Caco-2 (cell line): Measurements from ENCODE around the gene PLS1. TPM values are rescaled to one million over a fixed set of nuclear protein-coding genes. Genes with fewer than 3 reads are reported as not detected.

Experiments
- BruUV-seq: library from RNA; stranded (reverse); fragments of 400-500 nt; replicated peaks from 2 replicates; lab custom pipeline; 2021; lab: Mats Ljungman, UMichigan
- CTCF ChIA-PET: fragments of 300-600 bp; sonication (Branson Sonifier 250); formaldehyde crosslinking; loops from one replicate; lab custom pipeline; 2022; ENCODE audit warnings: antibody characterized with exemption; lab: Charles Lee
- POLR2A ChIA-PET: fragments of 300-600 bp; sonication (Branson Sonifier 250); formaldehyde crosslinking; loops from one replicate; lab custom pipeline; 2022; ENCODE audit warnings: antibody characterized with exemption; lab: Charles Lee
- DNase-seq, 2 experiments: peaks; one replicate each; pipeline versions ENCODE4 v3.0.0 to v3.0.0-alpha.2; 2020 to 2022
- H3K27me3 ChIP-seq: replicated peaks from 2 replicates; pipeline ENCODE4 v1.6.0; 2011; ENCODE audit warnings: low read length; ENCODE audit not compliant: control insufficient read depth, insufficient read depth
- H3K36me3 ChIP-seq: 2 replicates; pipeline ENCODE4 v1.5.1; 2011; ENCODE audit warnings: low read length; ENCODE audit not compliant: control insufficient read depth, insufficient read depth
- H3K4me1 ChIP-seq: fragments of 250-450 bp; sonication (Bioruptor Pico); 2 replicates; pipeline ENCODE4 v1.5.1; 2020; ENCODE audit warnings: mild to moderate bottlenecking
- H3K4me3 ChIP-seq: 2 replicates; pipeline ENCODE4 v1.5.1; 2011; ENCODE audit warnings: low read depth, mild to moderate bottlenecking, control low read depth, low read length
- H3K9me3 ChIP-seq: fragments of 250-450 bp; sonication (Bioruptor Pico); 2 replicates; pipeline ENCODE4 v1.5.1; 2020; ENCODE audit warnings: mild to moderate bottlenecking, moderate library complexity
- H3K27ac Mint-ChIP-seq: one replicate; pipeline ENCODE4 v1.8.0; 2022; ENCODE audit warnings: mixed read lengths; ENCODE audit not compliant: unreplicated experiment
- H3K27me3 Mint-ChIP-seq: one replicate; pipeline ENCODE4 v1.8.0; 2022; ENCODE audit warnings: mixed read lengths; ENCODE audit not compliant: insufficient read depth, unreplicated experiment
- H3K36me3 Mint-ChIP-seq: one replicate; pipeline ENCODE4 v1.8.0; 2022; ENCODE audit warnings: mild to moderate bottlenecking, mixed read lengths; ENCODE audit not compliant: insufficient read depth, unreplicated experiment
- H3K4me1 Mint-ChIP-seq: one replicate; pipeline ENCODE4 v1.8.0; 2022; ENCODE audit warnings: low read depth, mixed read lengths; ENCODE audit not compliant: unreplicated experiment
- H3K4me3 Mint-ChIP-seq: one replicate; pipeline ENCODE4 v1.8.0; 2022; ENCODE audit warnings: mild to moderate bottlenecking, moderate library complexity, mixed read lengths; ENCODE audit not compliant: unreplicated experiment
- H3K9me3 Mint-ChIP-seq: one replicate; pipeline ENCODE4 v1.8.0; 2022; ENCODE audit warnings: mixed read lengths; ENCODE audit not compliant: unreplicated experiment
- CTCF ChIP-seq, 2 experiments: fragments of 200-600 bp in 1 of 2; IDR thresholded peaks; 1 replicate in 1 of 2; 2 replicates in 1 of 2; pipeline versions ENCODE4 v1.5.1 to v1.8.0; 2011 to 2022; ENCODE audit warnings: antibody characterized with exemption in 1 of 2, control low read depth in 1 of 2, inconsistent platforms in 1 of 2, low read depth in 1 of 2, low read length in 1 of 2, mild to moderate bottlenecking in 1 of 2, moderate library complexity in 1 of 2; ENCODE audit not compliant: insufficient read depth in 1 of 2, severe bottlenecking in 1 of 2, unreplicated experiment in 1 of 2
- intact Hi-C: fragments of 100-400 bp; cut with micrococcal nuclease; formaldehyde crosslinking; loops from one replicate; pipeline ENCODE4 v1.10.0; 2022; ENCODE audit not compliant: unreplicated experiment
- total RNA-seq: library from RNA; stranded (reverse); gene quantifications from 2 replicates; pipeline ENCODE4 v1.2.3, GENCODE V29; 2022

Gene PLS1
- total RNA-seq, 1 experiment from 2014 or later: 19.2 TPM

- no TSS peak for BruUV-seq
- Mint-ChIP-seq H3K4me3 (no peak overlapping the region), H3K4me1 (no peaks in the 10 kb centered on the region), H3K27ac (no peak overlapping the region), H3K9me3 (no peaks in the 10 kb centered on the region), H3K36me3 (no peaks in the 10 kb centered on the region), H3K27me3 (no peaks in the 10 kb centered on the region)
- Histone ChIP-seq H3K4me3 (no peak overlapping the region), H3K27me3 (no peaks in the 10 kb centered on the region), H3K4me1 (peaks cover 5% of the 10 kb centered on the region; the same call in 1 of the 2 replicates), H3K36me3 (no peaks in the 10 kb centered on the region), H3K9me3 (no peaks in the 10 kb centered on the region)
- intact Hi-C loops: no loop called here
- no peak for TF ChIP-seq CTCF (IDR thresholded peaks at IDR 0.05; ENCODE audit: insufficient read depth in 1 of 2, low read depth in 1 of 2, low read length in 1 of 2, severe bottlenecking in 1 of 2, unreplicated experiment in 1 of 2)
- ChIA-PET CTCF (no interaction called here), POLR2A (no interaction called here)
- DNase-seq: no peak
Observed at GRCh38 chr3:142648950-142649349, 52.8 kb downstream of the PLS1 start.

GRCh38 chr3:142650001-142650693 lies 54.0 kb downstream of the PLS1 start:
- TF ChIP-seq CTCF (IDR thresholded peaks at IDR 0.05; ENCODE audit: insufficient read depth in 1 of 2, low read depth in 1 of 2, low read length in 1 of 2, severe bottlenecking in 1 of 2, unreplicated experiment in 1 of 2): no peak
- Histone ChIP-seq H3K36me3 (no peaks in the 10 kb centered on the region), H3K4me3 (no peak overlapping the region), H3K27me3 (no peaks in the 10 kb centered on the region), H3K9me3 (no peaks in the 10 kb centered on the region), H3K4me1 (peaks cover under 1% of the 10 kb centered on the region; the same call in 1 of the 2 replicates)
- intact Hi-C loops: no loop called here
- H3K4me1 Mint-ChIP-seq: no peaks in the 10 kb centered on the region
- H3K4me3 Mint-ChIP-seq: no peak overlapping the region
- ChIA-PET POLR2A (no interaction called here), CTCF (no interaction called here)
- no peaks in the 10 kb centered on the region for H3K36me3 Mint-ChIP-seq
- H3K27ac Mint-ChIP-seq: no peak overlapping the region
- H3K27me3 Mint-ChIP-seq: no peaks in the 10 kb centered on the region
- H3K9me3 Mint-ChIP-seq: no peaks in the 10 kb centered on the region
- BruUV-seq: no TSS peak
- no peak for DNase-seq

GRCh38 chr3:142651711-142652110 lies 55.5 kb downstream of the PLS1 start:
- Histone ChIP-seq H3K4me3 (no peak overlapping the region), H3K36me3 (no peaks in the 10 kb centered on the region), H3K27me3 (no peaks in the 10 kb centered on the region), H3K4me1 (no peaks in the 10 kb centered on the region), H3K9me3 (no peaks in the 10 kb centered on the region)
- Mint-ChIP-seq H3K9me3 (no peaks in the 10 kb centered on the region), H3K27me3 (no peaks in the 10 kb centered on the region), H3K4me3 (no peak overlapping the region), H3K36me3 (no peaks in the 10 kb centered on the region), H3K4me1 (no peaks in the 10 kb centered on the region), H3K27ac (no peak overlapping the region)
- CTCF ChIA-PET: no interaction called here
- no TSS peak for BruUV-seq
- intact Hi-C loops: no loop called here
- no peak for DNase-seq
- POLR2A ChIA-PET: no interaction called here
- no peak for TF ChIP-seq CTCF (IDR thresholded peaks at IDR 0.05; ENCODE audit: insufficient read depth in 1 of 2, low read depth in 1 of 2, low read length in 1 of 2, severe bottlenecking in 1 of 2, unreplicated experiment in 1 of 2)
